HG02623 (cell line): ENCODE measurements around the gene IQCF6.
"Not testable (repeated sequence)": the region's sequence is repeated elsewhere in the genome, so short reads cannot be mapped to it uniquely, and the experiment has no call there.

ENCODE experiments used
- ATAC-seq: cut with Tn5 transposase; IDR thresholded peaks from one replicate; pipeline ENCODE4 v1.9.1; 2021; ENCODE audit warnings: moderate library complexity; ENCODE audit not compliant: unreplicated experiment

IQCF6 gene

DNA sequence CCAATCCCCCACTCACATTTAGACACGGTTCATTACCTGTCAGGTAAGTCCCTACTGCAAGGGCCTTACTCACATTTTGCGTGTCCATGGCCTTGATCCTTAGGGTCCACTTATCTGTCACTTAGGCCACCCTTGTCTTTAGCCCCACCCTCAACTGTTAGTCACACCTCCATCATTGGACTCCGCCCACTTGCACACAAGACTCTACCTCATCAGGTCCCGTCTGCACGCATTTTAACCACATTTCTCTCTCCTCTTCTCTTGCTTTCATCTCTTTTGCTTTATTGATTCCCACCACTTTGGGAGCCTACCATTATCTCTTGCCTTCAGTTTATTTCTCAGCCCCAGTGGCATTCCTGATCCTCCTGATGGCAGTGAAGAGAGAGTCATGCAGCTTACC is at the start of gene IQCF6:
Gene IQCF6, minus strand, starts transcription at position 101 of the 400 bp plus-strand sequence. Its CDS starts 13 bp downstream, at position 88.
- ATAC-seq: no peak

DNA sequence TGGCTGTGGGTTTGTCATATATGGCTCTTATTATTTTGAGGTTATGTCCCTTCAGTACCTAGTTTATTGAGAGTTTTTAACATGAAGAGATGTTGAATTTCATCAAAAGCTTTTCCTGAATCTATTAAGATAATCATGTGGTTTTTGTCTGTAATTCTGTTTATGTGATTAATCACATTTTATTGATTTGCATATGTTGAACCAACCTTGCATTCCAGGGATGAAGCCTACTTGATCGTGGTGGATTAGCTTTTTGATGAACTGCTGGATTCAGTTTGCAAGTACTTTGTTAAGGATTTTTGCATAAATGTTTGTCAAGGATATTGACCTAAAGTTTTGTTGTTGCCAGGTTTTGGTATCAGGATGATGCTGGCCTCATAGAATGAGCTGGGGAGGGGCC is 49.3 kb upstream of the IQCF6 start:
- ATAC-seq: no peak

DNA sequence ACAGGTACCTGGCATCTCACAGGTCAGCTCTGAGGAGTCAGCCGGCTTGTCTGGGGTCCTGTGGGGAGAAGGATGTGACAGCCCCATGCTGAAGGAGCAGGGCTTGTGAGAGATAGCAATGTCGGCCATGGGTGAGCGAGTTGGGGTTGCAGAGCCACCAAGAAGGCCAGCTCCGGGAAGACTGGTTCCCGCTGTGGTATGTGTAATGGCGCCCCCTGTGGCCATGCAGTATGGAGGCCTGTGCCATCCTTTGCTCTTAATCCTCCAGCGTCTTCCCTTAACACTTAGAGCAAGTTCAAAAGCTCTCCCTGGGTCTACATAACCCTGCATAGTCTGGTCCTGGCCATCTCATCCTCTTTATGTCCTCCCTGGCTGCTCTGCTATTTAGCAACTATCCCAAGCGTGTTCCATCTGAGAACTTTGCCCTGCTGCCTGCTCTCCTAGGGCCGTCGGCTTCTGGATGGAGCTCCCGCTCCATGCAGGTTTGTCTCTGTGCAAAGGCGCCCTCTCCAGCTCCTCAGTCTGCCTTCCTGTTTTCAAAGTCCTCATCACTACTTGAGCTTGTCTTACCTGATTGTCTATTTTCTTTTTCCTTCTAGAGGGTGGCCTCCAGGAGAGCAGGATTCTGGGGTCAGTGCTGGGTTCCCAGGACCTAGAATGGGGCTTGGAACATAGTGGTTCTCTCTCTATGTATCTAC is 40.8 kb upstream of the IQCF6 start:
- no peak for ATAC-seq

DNA sequence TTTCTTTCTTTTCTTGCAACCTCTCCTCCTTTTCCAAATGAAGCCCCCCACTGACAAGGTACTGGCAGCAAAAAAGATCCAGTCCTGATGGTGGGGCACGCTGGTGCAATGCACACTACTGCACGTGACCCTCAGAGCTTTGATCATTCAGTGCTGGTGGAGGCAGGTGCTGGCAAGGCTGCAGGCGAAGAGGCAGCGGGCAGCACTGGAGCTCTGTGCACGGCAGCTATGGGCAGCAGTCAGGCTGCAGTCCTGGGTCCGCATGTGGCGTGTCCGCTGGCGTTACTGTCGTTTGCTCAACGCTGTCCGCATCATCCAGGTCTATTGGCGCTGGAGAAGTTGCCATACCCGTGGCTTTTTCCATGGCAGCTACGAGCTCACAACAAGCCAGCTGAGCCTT is 40.1 kb upstream of the IQCF6 start:
- ATAC-seq: no peak

DNA sequence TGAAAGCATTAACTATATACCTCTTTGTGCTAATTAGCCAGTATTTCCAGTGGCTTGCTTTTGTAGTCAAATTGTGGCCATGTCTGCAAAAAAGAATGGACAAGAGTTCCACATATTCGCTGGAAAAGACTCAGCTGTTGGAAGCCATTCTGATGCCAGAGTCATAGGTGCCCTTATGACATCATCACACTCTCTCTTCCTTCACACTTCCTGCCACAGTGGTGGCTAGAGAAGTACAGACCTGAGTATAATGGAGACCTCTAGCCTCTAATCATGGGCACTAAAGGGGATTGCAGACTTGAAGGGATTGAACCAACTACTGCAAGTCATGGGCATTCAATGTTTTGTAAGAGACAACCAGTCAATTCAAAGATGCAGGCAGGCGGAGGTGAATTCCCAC is 38.3 kb upstream of the IQCF6 start:
- no peak for ATAC-seq

DNA sequence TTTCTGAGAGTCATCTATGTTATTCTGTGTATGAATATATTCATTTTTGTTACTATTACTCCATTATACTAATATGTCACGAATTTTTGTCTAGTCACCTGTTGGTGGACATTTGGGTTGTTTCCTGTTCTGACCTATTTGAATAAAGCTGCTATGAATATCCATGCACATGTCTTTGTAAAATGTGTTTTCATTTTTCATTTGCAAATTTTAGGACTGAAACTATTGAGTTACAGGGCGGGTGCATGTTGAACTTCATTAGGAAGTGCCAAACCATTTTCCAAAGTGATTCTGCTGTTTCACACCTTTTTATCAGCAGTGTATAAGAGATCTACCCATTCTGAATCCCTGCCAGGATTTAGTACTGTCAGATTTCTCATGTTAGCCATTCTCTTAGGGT is 37.7 kb upstream of the IQCF6 start:
- no peak for ATAC-seq

DNA sequence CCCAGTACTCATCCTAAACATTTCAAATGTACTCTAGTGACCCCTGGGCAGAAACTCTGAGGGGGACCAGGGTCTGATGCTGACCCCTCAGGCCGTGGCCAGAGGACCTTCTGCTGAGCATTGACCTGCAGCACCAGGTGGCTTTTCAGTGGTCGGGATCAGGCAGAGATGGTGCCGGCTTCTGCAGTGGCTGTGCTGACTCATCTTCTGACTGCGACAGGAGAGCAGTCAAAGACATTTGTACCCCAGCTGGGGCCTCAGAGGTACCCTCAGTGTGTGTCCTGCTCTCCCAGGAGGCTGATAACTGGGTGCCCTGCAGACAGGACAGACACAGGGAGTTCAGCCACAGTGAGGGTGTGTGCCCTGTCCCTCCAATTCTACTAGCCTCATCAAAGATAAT is 36.6 kb upstream of the IQCF6 start:
- ATAC-seq: no peak

DNA sequence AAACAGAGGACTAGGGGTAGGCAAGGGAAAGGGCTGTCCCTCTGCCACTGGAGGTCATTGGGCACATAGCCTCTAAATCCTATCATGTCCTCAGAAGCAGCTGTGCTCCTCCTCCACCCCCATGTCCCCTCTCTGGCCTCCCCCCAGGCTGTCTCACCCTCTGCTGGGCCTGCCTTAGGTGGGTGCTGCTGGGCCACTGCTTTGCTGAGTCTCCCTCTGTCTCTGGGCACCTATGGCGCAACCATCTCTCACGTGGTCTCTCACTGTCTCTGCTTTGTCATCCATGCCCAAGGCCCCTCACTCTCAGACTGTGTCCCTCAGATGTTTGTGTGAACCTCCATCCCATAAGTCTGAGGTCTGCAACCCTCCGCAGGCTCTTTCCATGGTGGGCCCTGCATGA is 35.0 kb upstream of the IQCF6 start:
- ATAC-seq: no peak

DNA sequence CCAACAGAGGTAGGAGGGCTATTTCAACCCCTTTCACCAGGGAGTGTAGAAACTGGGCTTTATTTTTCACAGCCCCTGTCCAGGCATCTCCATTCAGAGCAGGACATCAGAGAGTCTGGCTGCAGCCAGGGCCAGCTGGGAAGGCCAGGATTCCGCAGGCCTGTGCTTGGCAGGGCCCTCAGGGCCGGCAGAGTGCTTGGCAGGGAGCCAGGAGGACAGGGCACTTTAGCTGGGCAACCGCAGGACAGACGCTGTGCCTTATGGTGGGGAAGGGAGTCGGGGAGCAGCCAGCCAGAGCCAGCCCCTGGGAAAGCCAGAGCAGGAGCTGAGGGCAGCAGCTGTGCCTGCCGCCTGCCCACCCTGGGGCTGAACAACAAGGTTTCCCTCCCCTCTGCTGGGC is 34.5 kb upstream of the IQCF6 start:
- ATAC-seq: no peak

DNA sequence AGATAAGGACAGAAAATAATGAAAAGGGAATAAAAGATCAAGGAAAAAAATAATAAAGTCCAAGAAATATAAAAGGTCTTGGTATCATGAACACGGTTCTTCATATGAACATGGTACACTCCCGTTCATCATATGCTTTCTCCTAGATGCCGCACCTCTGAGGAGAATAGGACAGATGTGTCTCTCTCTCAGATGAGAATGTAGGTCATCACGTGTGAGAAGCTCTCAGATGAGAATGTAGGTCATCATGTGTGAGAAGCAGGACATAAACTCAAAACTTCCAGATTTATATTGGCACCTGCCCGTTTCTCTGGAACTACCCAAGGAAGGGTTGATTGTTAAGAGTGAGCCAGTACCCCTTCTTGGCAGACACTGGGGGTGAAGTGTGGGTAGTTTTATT is 29.9 kb upstream of the IQCF6 start:
- ATAC-seq: no peak

DNA sequence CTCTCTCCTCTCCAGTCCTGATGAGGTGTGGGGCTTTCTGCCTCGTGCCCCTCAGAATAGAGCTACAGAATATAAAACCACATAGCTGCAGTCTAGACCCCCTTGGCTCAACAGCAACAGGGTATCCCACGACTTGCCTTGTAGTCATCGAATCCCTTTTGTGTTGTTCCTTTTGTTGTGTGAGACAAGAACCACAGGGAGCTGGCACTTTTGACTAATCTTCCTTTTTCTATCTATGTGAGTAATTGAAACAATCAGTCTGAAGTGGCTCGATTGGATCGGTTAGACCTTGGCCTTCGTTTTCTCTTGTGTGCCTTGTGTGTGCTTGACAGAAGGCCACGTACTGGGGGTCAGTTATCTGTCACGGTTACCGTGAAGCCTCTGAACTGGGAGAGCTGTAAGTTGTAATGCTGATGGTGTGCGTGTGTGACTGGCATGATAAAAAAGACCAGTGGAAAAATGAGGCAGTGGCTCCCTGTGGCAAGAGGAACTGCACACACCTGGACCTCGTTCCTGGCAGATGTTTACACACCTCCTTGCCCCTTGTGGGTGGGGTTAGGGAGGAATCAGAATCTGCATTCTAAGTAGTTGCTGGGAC is 23.2 kb upstream of the IQCF6 start:
- ATAC-seq: no peak

DNA sequence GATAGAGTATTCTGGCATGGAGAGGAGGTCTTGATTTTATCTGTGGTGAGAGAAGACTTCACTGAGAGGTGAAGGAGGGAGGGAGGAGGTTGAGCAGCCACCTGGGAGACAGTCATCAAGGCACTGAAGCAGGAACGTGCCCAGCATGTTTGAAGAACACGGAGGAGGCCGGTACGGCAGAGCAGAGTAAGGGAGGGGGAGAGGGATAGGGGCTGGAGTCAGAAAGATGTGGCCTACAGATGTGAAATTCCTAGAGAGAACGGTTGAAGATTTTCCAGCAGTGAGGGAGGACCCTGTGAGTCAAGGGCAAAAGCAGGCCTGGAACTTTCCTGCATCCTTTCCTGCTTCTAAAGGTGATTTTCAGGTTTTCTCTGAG is 21.7 kb upstream of the IQCF6 start:
- no peak for ATAC-seq

DNA sequence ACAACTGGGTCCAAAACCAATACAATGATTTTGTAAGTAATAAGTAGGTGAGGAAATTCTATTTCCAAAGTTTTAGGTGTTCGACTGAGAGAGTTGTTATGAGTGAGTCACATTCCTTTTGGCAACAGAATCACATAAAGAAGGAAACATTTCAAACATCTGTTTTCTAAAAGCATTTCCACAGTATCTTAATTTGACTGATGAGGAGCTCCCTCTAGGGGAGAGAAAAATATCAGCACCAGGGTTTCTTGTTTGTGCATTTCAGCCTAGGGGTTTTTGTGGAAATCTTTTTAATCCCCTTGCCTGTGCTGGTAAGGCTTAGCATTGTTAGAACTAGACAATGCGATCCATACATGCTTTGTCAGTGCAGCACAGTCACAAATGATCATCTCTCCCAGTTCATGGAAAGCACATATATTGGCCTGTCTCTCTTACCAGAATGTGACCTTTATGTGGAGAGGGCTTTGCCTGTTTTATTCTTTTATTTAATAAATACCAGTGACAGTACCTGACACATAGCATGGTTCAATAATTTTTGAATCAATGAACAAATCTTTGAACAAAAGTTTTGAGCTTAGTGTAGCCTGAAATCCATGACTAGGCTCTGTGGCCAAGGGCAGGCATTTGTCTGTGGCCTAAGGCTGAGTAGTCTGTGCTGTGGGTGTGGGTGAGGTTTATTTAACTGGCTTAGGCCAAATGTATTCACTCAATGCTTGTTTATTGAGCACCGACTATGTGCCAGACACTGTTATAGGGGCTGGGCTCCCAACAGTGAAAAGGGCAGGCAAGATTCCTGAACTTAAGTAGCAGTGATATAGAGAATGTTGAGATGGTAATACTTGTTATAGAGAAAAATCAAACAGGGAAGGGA is 21.1 kb upstream of the IQCF6 start:
- ATAC-seq: no peak

DNA sequence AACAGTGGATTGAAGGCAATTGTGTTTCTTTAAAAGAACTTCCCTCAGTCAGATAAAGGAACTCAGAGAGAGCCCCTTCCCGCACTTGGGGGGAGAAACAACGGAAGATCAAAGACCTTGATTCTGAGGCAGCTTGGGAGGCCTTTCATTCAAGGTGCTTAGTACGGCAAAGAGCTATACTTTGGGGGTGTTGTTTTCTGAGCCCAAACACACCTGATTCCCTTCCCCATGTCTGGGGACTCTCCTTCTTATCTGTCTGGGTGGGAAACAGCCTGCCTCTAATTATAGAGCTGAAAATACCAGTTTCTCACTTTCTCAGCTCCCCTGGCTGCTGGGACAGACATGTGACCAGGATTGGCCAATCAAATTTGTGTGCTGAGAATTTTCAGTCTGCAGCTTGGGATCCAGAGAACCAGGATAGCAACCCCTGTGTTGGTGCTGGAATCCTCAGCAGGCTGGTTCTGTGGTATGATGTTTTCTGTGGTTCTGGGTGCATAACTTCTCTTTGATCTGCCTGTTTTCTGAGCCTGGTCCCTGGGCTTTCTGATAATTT is 19.4 kb upstream of the IQCF6 start:
- ATAC-seq: no peak

DNA sequence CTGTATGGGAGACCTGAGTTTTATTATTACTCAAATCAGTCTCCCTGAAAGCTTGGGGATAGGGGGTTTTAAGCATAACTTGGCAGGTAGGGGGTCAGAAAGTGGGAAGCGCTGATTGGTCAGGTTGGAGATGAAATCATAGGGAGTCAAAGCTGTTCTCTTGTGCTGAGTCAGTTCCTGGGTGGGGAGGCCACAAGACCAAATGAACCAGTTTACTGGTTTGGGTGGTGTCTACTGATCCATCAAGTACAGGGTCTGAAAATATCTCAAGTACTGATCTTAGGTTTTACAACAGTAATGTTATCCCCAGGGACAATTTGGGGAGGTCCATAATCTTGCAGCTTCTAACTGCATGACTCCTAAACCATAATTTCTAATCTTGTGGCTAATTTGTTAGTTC is 17.8 kb upstream of the IQCF6 start:
- no peak for ATAC-seq

DNA sequence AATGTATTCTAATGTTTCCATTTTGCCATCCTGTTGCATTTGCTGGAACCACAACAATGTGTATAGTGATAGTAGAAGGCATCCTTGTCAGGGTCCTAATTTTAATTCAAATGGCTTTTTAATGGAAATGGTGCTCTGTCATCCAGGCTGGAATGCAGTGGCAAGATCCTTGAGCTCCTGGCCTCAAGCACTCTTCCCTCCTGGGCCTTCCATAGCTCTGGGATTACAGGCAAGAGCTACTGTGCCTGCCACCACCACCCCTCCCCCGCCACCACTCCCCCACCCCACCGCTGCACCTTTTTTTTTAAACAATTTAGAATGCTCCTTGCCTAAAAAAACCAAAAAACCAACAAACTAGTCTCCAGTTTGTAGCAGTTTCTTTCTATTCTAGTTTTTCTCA is 15.2 kb upstream of the IQCF6 start:
- ATAC-seq: no peak

DNA sequence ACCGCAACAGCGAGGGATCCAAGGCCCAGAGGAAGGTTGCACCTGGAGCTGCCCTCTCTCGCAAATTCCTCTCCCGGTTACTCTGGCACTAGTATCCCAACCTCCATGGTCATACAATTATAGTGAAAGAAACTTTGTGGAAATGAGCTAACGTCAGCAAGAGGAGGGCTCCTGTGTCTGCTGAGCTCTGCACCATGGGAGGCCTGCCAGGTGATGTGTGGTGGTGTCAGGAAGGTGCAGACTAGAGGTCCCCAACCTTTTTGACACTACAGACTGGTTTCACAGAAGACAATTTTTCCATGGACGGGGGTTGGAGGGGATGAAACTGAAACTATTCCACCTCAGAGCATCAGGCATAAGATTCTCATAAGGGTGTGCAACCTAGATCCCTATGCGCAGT is 13.2 kb upstream of the IQCF6 start:
- ATAC-seq: no peak

DNA sequence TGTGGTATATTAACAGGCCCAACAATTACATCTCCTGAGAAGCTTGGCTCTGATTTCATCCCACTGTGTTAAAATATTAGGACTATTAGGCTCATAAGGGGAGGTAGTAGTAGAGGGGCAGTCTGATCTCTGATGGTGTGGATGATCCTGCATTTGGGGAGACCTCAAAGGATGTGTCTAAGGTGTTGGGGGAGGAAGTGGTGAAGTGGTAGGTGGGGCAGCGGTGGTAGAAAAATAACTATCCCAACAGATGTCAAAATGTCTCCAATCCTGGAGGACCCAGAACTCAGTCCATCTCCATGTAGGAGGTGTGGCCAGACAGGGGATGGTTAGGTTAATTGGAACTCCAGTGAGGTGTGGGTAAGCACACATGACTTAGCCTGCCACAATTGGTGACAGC is 10.4 kb upstream of the IQCF6 start:
- ATAC-seq: no peak

DNA sequence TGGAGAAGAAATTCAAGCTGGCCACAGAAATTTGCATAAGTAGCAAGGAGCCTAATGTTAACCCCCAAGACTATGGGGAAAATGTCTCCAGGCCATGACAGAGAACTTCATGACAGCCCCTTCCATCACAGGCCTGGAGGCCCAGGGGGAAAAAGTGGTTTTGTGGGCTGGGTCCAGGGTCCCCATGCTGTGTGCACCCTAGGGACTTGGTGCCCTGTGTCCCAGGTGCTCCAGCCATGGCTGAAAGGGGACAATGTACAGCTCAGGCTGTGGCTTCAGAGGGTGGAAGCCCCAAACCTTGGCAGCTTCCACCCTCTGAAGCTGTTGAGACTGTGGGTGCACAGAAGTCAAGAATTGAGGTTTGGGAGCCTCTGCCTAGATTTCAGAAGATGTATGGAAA is 8.5 kb upstream of the IQCF6 start:
- not testable (repeated sequence) for ATAC-seq

DNA sequence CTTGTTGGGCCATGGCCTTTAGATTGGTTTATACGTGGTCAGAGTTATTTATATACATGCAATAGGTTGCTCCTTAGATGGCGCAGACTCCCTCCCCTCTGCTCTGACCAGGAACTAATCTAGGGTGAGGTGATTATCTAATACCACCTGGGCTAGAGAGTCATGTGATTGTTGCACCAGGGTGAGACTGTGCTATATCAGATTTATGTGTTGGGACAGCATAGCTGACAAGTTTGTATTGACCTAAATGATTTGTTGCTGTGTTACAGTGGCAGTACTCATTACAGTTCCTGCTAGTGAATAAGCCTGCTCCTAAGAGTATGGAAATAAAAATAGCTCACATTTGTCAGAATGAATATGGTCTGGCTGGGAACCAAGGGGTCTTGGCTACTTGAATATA is 7.2 kb upstream of the IQCF6 start:
- no peak for ATAC-seq

DNA sequence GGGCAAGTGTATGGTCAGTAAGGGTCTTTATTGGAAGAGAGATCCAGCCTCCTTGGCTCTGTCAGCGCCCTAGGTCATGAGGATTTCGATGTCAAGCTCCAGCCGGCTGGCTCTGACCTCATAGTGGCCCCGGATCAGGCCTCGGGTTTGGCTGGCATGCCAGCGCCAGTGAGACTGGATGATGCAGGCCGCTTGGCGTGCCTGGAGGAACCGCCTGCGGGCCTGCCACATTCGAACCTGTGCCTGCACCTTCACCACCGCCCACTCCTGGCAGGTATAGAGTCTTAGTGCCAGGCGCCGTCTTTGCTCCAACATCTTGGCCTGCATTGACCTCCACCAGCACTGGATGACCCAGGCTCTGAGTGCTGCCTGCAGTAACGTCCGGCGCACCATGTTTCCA is 483 bp downstream of the IQCF6 start:
- no peak for ATAC-seq

DNA sequence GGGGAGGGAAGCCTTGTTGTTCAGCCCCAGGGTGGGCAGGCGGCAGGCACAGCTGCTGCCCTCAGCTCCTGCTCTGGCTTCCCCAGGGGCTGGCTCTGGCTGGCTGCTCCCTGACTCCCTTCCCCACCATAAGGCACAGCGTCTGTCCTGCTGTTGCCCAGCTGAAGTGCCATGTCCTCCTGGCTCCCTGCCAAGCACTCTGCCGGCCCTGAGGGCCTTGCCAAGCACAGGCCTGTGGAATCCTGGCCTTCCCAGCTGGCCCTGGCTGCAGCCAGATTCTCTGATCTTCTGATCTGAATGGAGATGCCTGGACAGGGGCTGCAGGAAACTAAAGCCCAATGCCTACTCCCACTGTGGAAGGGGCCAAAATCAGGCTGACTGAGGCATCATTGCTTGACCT is 1.1 kb downstream of the IQCF6 start:
- no peak for ATAC-seq
